ENCODE results near the gene OPA3.

Gene OPA3

DNA sequence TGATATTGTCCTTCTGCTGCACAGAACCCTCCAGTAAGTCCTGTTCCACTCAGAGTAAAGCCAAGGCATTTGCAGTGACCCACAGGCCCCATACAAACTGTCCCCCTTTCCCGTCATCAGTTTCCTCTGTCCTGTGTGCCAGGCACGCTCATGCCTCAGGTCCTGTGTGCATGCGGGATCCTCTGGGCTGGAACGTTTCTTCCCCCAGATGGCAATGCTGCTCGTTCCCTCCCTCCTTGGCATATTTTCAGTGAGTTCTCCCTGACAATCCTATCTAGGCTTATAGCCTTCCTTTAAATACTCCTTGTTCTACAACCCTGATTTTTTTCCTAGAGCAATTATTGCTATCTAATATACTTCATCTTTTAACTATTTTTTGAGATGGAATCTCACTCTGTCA is 5.7 kb downstream of the OPA3 start:
- H3K27ac ChIP-seq (replicated peaks) = no peak overlapping the region
- no peak overlapping the region for H3K4me3 ChIP-seq (replicated peaks; ENCODE audit: insufficient read depth, low read length)

DNA sequence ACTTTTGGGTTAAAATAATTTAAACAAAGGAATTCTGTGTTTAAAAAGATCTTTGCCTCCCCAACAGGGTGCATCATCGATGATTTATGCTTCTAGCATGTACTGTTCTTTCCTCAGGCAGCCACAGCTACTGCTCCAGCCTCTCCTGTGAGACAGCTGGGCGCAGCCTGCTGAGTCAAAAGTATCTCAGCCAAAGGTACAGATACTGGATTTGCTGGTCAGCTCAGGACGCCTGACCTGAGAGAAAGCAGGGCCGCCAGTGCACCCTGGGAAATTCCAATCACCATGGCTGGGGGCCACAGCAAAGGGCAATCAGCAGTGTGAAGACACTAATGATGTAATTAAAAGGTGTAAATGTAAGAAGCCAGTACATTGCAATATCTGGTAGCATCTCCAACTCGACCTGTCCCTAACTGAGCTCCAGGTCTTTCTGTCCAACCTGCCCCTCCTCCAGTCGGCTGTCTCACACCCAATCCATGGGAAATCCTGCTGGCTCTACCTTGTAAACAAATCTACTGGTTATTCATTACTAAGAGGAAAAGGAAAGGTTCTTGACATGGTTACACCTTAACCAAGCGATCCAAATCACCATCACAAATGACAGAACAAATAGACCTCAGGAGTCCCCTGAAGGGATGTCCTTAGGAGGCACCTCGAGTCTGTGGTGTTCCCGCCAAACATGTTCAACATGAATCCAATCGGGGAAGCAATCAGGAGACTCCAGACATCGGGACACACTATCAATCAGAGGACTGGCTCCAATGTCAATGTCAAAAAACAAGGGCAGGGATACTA is 7.3 kb downstream of the OPA3 start:
- Histone ChIP-seq H3K27ac (replicated peaks) (no peak overlapping the region), H3K27me3 (ENCODE audit: insufficient read depth, poor library complexity, severe bottlenecking) (no peaks in the 10 kb centered on the region), H3K4me3 (replicated peaks; ENCODE audit: insufficient read depth, low read length) (no peak overlapping the region)
- TF ChIP-seq POLR2AphosphoS5 (IDR thresholded peaks at IDR 0.05; ENCODE audit: low read depth) = no peak
- TF ChIP-seq, protein P1, sequence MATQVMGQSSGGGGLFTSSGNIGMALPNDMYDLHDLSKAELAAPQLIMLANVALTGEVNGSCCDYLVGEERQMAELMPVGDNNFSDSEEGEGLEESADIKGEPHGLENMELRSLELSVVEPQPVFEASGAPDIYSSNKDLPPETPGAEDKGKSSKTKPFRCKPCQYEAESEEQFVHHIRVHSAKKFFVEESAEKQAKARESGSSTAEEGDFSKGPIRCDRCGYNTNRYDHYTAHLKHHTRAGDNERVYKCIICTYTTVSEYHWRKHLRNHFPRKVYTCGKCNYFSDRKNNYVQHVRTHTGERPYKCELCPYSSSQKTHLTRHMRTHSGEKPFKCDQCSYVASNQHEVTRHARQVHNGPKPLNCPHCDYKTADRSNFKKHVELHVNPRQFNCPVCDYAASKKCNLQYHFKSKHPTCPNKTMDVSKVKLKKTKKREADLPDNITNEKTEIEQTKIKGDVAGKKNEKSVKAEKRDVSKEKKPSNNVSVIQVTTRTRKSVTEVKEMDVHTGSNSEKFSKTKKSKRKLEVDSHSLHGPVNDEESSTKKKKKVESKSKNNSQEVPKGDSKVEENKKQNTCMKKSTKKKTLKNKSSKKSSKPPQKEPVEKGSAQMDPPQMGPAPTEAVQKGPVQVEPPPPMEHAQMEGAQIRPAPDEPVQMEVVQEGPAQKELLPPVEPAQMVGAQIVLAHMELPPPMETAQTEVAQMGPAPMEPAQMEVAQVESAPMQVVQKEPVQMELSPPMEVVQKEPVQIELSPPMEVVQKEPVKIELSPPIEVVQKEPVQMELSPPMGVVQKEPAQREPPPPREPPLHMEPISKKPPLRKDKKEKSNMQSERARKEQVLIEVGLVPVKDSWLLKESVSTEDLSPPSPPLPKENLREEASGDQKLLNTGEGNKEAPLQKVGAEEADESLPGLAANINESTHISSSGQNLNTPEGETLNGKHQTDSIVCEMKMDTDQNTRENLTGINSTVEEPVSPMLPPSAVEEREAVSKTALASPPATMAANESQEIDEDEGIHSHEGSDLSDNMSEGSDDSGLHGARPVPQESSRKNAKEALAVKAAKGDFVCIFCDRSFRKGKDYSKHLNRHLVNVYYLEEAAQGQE (IDR thresholded peaks at IDR 0.05; ENCODE audit: insufficient replicate concordance, low read depth) = no peak
- no peak for TF ChIP-seq GABPA (IDR thresholded peaks at IDR 0.05; ENCODE audit: low read depth)
- TF ChIP-seq, protein P2, sequence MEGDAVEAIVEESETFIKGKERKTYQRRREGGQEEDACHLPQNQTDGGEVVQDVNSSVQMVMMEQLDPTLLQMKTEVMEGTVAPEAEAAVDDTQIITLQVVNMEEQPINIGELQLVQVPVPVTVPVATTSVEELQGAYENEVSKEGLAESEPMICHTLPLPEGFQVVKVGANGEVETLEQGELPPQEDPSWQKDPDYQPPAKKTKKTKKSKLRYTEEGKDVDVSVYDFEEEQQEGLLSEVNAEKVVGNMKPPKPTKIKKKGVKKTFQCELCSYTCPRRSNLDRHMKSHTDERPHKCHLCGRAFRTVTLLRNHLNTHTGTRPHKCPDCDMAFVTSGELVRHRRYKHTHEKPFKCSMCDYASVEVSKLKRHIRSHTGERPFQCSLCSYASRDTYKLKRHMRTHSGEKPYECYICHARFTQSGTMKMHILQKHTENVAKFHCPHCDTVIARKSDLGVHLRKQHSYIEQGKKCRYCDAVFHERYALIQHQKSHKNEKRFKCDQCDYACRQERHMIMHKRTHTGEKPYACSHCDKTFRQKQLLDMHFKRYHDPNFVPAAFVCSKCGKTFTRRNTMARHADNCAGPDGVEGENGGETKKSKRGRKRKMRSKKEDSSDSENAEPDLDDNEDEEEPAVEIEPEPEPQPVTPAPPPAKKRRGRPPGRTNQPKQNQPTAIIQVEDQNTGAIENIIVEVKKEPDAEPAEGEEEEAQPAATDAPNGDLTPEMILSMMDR (IDR thresholded peaks at IDR 0.05; ENCODE audit: insufficient read depth, low read length) = no peak
- TF ChIP-seq SPI1 (IDR thresholded peaks at IDR 0.05; ENCODE audit: borderline replicate concordance, low read depth) = no peak
- no peak for DNase-seq (ENCODE audit: low read depth in 1 of 2, low spot score in 1 of 2)

More for the DNA sequence above, 5.7 kb downstream of the OPA3 start:
- TF ChIP-seq, protein P1 (IDR thresholded peaks at IDR 0.05; ENCODE audit: insufficient replicate concordance, low read depth) = no peak
- TF ChIP-seq SPI1 (IDR thresholded peaks at IDR 0.05; ENCODE audit: borderline replicate concordance, low read depth) (no peak), POLR2AphosphoS5 (IDR thresholded peaks at IDR 0.05; ENCODE audit: low read depth) (no peak), GABPA (IDR thresholded peaks at IDR 0.05; ENCODE audit: low read depth) (no peak)
- TF ChIP-seq, protein P2 (IDR thresholded peaks at IDR 0.05; ENCODE audit: insufficient read depth, low read length) = no peak
- no peak for DNase-seq (ENCODE audit: low read depth in 1 of 2, low spot score in 1 of 2)
- no peaks in the 10 kb centered on the region for H3K27me3 ChIP-seq (ENCODE audit: insufficient read depth, poor library complexity, severe bottlenecking)

DNA sequence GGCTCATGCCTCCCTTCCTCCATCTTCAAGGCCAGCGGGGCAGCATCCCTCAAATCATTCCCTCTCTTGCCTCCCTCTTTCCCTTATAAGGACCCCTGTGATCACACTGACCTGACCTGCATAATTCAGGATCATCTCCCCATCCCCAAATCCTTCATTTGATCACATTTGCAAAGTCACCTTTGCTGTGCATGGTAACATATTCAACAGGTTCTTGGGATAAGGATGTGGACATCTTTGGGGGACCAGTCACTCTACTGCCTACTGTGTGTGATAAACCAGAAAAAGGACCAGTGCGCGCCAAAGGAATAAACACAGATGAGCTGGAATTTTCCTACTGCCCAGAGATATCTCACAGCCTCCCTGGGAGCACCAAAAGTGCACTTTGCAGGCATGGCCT is 7.9 kb downstream of the OPA3 start:
- TF ChIP-seq GABPA (IDR thresholded peaks at IDR 0.05; ENCODE audit: low read depth) (no peak), POLR2AphosphoS5 (IDR thresholded peaks at IDR 0.05; ENCODE audit: low read depth) (no peak), SPI1 (IDR thresholded peaks at IDR 0.05; ENCODE audit: borderline replicate concordance, low read depth) (no peak)
- TF ChIP-seq, protein P1 (IDR thresholded peaks at IDR 0.05; ENCODE audit: insufficient replicate concordance, low read depth) = no peak
- TF ChIP-seq, protein P2 (IDR thresholded peaks at IDR 0.05; ENCODE audit: insufficient read depth, low read length) = no peak
- Histone ChIP-seq H3K4me3 (replicated peaks; ENCODE audit: insufficient read depth, low read length) (no peak overlapping the region), H3K27ac (replicated peaks) (no peak overlapping the region), H3K27me3 (ENCODE audit: insufficient read depth, poor library complexity, severe bottlenecking) (no peaks in the 10 kb centered on the region)
- no peak for DNase-seq (ENCODE audit: low read depth in 1 of 2, low spot score in 1 of 2)

All from HL-60 (cell line).